Cardiac muscle cell (in vitro differentiated cells and primary cell): Measurements from ENCODE around the gene TMC6. TPM values are rescaled to one million over a fixed set of nuclear protein-coding genes. Genes with fewer than 3 reads are reported as not detected.
"Not testable (repeated sequence)": the region's sequence is repeated elsewhere in the genome, so short reads cannot be mapped to it uniquely, and the experiment has no call there.

Experiments used
- DNase-seq, 2 donors: peaks; one replicate each; pipeline versions ENCODE4 v3.0.0 to v3.0.0-alpha.2; 2010 to 2017; ENCODE audit warnings: low read depth in 1 of 2, low spot score in 1 of 2
- H3K27ac ChIP-seq: fragments of 200-600 bp; sonication (generic); 2 replicates; pipeline ENCODE4 v1.5.1; 2016
- H3K27me3 ChIP-seq: fragments of 200-600 bp; sonication (generic); 2 replicates; pipeline ENCODE4 v1.6.0; 2016; ENCODE audit warnings: control low read depth
- H3K36me3 ChIP-seq: fragments of 200-600 bp; sonication (generic); 2 replicates; pipeline ENCODE4 v1.5.1; 2016; ENCODE audit warnings: control low read depth
- H3K4me1 ChIP-seq: fragments of 200-600 bp; sonication (generic); 2 replicates; pipeline ENCODE4 v1.8.1; 2017; ENCODE audit warnings: low read depth, mild to moderate bottlenecking, mixed run types
- H3K4me3 ChIP-seq: fragments of 200-600 bp; sonication (generic); 2 replicates; pipeline ENCODE4 v1.5.1; 2016; ENCODE audit warnings: mild to moderate bottlenecking
- H3K9me3 ChIP-seq: fragments of 200-600 bp; sonication (generic); 2 replicates; pipeline ENCODE4 v1.5.1; 2017; ENCODE audit warnings: low read depth, mild to moderate bottlenecking, control low read depth
- polyA plus RNA-seq: library from polyadenylated mRNA; unstranded; fragments of >200 nt; fragmentation: Nextera tagmentation; extraction: Ambion mirVana; gene quantifications from 2 replicates; pipeline ENCODE4 v1.2.1, GENCODE V29; 2016
- total RNA-seq: library from RNA; depleted of rRNA; stranded (reverse); fragments of >200 nt; gene quantifications from 2 replicates; pipeline ENCODE4 v1.2.3, GENCODE V29; 2016
- TF ChIP-seq, protein P1 (sequence below): IDR thresholded peaks from 2 replicates; pipeline ENCODE4 v1.5.1; 2012; ENCODE audit warnings: low read depth, mild to moderate bottlenecking, low read length

TMC6 gene
- total and polyA plus RNA-seq, 2 experiments from 2014 or later, result 85.4 to 144 TPM

DNA sequence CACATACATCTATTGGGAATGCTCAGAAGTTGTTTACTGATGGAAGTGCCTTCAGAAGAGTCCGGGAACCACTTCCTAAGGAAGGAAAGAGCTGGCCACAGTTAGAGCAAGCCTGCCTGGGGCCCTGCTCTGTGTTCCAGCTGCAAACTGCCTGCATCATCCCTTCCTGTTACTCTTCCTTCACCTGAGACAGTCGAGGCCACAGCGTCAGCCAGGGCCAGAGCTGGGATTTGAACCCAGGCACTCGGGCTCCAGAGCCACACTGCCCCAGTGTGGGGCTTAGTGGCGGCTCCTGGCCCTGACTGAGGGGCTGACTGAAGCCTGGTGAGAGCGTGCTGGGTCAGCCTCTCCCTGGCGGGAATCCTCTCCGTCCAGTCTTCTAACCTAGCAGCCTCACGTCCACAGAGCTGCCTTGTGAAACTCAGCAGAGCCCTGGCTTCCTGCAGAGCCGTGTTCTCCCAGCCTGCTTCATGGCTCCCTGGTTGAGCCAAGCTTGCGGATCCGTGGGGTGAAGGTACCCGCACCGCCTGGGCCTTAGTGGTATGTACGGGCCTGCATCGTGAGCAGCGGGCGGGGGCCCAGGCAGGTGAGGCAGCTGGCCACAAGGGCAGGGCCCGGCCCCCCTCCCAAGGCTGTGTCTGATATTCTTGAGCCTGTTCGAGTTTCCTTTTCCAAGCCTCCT, 13.0 kb upstream of the TMC6 start:
- TF ChIP-seq, protein P1, sequence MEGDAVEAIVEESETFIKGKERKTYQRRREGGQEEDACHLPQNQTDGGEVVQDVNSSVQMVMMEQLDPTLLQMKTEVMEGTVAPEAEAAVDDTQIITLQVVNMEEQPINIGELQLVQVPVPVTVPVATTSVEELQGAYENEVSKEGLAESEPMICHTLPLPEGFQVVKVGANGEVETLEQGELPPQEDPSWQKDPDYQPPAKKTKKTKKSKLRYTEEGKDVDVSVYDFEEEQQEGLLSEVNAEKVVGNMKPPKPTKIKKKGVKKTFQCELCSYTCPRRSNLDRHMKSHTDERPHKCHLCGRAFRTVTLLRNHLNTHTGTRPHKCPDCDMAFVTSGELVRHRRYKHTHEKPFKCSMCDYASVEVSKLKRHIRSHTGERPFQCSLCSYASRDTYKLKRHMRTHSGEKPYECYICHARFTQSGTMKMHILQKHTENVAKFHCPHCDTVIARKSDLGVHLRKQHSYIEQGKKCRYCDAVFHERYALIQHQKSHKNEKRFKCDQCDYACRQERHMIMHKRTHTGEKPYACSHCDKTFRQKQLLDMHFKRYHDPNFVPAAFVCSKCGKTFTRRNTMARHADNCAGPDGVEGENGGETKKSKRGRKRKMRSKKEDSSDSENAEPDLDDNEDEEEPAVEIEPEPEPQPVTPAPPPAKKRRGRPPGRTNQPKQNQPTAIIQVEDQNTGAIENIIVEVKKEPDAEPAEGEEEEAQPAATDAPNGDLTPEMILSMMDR, result no peak
- H3K36me3 ChIP-seq, result no peaks in the 10 kb centered on the region
- no peak overlapping the region for H3K4me3 ChIP-seq
- peaks cover 22% of the 10 kb centered on the region for H3K4me1 ChIP-seq
- DNase-seq, result no peak
- no peaks in the 10 kb centered on the region for H3K9me3 ChIP-seq
- H3K27ac ChIP-seq, result no peak overlapping the region
- H3K27me3 ChIP-seq, result no peaks in the 10 kb centered on the region

DNA sequence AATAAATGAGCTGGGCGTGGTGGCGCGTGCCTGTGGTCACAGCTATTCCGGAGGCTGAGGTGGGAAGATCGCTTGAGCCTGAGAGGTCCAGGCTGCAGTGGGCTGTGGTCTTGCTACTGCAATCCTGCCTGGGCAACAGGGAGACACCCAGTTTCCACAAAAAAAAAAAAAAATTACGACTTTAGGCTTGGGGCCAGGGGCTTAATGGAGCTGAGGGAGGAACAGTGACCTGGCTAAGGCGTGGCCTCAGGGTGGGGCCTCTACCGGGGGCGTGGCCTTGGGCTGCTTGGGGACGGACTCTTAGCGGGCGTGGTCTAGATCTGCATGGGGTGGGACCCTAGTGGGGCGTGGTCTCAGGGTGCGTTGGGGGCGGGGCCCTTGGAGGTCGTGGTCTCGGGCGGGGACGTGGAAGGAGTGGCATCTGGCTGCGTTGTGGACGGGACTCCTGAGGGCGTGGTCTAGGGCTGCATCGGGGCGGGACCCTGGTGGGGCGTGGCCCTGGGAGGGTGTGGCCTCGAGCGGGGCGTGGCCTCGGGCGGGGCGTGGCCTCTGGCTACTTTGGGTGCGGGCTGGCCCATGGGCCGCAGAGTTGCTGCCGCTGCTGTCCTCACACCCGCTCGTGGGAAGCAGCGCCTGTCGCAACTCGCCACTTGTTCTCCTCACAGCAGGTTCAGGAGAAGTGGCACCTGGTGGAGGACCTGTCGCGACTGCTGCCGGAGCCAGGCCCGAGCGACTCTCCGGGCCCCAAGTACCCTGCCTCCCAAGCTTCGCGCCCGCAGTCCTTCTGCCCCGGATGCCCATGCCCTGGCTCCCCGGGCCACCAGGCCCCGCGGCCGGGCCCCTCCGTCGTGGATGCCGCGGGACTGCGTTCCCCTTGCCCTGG, 11.9 kb upstream of the TMC6 start:
- DNase-seq, result peak; percentile 77 to 90
- Histone ChIP-seq H3K9me3 (no peaks in the 10 kb centered on the region), H3K4me1 (peaks cover 22% of the 10 kb centered on the region), H3K27ac (no peak overlapping the region), H3K27me3 (no peaks in the 10 kb centered on the region), H3K36me3 (no peaks in the 10 kb centered on the region), H3K4me3 (no peak overlapping the region)
- TF ChIP-seq, protein P1, result no peak

DNA sequence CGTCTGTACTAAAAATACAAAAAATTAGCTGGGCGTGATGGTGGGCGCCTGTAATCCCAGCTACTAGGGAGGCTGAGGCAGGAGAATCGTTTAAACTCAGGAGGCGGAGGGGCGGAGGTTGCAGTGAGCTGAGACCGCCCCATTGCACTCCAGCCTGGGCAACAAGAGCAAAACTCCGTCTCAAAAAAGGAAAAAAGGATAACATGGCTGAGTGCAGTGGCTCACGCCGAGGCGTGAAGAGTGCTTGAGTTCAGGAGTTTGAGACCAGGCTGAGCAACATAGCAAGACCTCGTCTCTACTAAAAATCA, 11.3 kb upstream of the TMC6 start:
- peaks cover 16% of the 10 kb centered on the region for H3K4me1 ChIP-seq
- not testable (repeated sequence) for H3K9me3 ChIP-seq, DNase-seq, H3K27me3 ChIP-seq, H3K4me3 ChIP-seq, H3K27ac ChIP-seq, H3K36me3 ChIP-seq

DNA sequence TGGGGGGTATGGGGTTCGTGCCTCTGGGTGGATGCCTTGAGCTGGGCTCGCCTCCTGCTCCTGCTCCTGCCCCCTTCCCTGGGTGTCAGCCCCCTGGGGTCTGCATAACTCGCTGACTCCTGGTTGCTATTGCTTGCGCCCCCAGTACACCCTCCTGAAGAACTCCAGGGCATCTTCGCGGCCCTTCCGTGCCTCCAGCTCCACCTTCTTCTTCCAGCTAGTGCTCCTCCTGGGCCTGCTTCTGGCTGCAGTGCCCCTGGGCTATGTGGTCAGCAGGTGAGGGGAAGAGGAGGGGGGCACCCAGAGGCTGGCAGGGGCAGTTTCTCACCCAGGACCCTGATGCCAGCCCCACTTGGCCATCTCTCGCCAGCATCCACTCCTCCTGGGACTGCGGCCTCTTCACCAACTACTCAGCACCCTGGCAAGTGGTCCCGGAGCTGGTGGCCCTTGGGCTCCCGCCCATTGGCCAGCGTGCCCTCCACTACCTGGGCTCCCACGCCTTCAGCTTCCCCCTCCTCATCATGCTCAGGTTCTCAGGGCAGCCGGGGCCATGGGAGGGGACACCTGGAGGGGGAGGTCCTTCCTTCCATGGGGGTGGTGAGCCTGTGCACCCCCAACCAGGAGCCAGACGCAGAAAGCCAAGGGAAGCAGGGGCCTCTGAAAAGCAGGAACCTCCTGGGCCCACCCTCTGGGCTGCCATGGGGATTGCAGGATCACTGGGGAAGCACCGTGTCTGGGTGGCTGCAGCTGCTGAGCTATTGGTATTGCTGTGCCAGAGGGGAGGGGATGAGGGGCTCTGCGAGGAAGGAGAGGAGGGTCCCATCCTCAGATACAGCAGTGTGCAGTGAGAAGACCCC, 9.9 kb upstream of the TMC6 start:
- no peaks in the 10 kb centered on the region for H3K27me3 ChIP-seq
- no peaks in the 10 kb centered on the region for H3K9me3 ChIP-seq
- H3K4me1 ChIP-seq, result peaks cover 3% of the 10 kb centered on the region
- no peaks in the 10 kb centered on the region for H3K36me3 ChIP-seq
- TF ChIP-seq, protein P1, result no peak
- no peak for DNase-seq
- no peak overlapping the region for H3K27ac ChIP-seq
- no peak overlapping the region for H3K4me3 ChIP-seq

DNA sequence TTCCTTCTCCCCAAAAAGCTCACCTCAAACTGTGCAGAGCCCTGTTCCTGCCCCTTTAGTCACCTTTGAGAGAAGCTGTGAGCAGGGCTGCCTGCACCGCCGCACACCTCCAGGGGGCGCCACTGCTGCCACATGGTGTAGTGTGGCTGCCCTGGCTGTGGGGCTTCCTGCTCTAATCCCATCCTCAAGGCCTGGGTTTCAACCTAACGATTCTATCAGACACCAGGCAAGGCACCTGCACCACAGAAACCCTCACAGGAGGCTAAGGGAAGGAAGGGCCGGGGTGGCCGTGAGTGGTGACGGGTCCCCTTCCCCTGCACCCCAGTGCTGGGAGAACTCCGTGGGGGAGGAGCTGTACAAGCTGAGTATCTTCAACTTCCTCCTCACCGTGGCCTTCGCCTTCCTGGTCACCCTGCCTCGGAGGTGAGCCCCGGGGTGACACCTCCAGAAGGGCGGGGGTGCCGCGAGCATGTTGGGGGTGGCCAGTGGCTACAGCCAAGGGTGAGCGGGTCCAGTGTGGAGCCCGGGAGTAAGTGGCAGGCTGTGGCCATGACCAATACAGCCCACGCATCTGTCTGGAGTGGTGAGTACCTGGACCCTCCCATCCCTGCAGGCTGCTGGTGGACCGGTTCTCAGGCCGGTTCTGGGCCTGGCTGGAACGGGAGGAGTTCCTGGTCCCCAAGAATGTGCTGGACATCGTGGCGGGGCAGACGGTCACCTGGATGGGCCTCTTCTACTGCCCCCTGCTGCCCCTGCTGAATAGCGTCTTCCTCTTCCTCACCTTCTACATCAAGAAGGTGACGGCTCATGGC, 9.0 kb upstream of the TMC6 start:
- DNase-seq, result no peak
- H3K27ac ChIP-seq, result no peak overlapping the region
- TF ChIP-seq, protein P1, result peak; percentile 36
- H3K36me3 ChIP-seq, result no peaks in the 10 kb centered on the region
- H3K27me3 ChIP-seq, result no peaks in the 10 kb centered on the region
- no peaks in the 10 kb centered on the region for H3K4me1 ChIP-seq
- no peak overlapping the region for H3K4me3 ChIP-seq
- no peaks in the 10 kb centered on the region for H3K9me3 ChIP-seq
